IgD-negative memory B cell (primary cell): ENCODE measurements around the gene NFRKB. TPM values are rescaled to one million over a fixed set of nuclear protein-coding genes. Genes with fewer than 3 reads are reported as not detected.

Source experiments
- polyA plus RNA-seq: library from polyadenylated mRNA; unstranded; fragments of 300-500 nt; fragmentation: Illumina TruSeq; gene quantifications from one replicate; pipeline ENCODE4 v1.2.3, GENCODE V29; 2021

NFRKB gene
- polyA plus RNA-seq, 1 donor from 2014 or later = 17.9 TPM

Other genes with a start within 250 kb of the NFRKB start
- 0.19 TPM for gene TMEM45B, start 79.7 kb downstream of the NFRKB start, polyA plus RNA-seq
- 3.7 TPM for gene PRDM10, start 107.3 kb upstream of the NFRKB start, polyA plus RNA-seq
- gene APLP2, start 174.3 kb upstream of the NFRKB start, polyA plus RNA-seq = 36.3 TPM